Measurements from ENCODE around the gene ERC1.

- no peak for TF ChIP-seq CTCF (IDR thresholded peaks at IDR 0.05; ENCODE audit: low read depth, low read length, poor library complexity, severe bottlenecking)
- no peak for TF ChIP-seq EZH2phosphoT487 (IDR thresholded peaks at IDR 0.05; ENCODE audit: borderline replicate concordance, low read length)
Measured at GRCh38 chr12:1439201-1439600, 448.2 kb downstream of the ERC1 start.

Data from DOHH2 (cell line).